IMR-90 (cell line): ENCODE measurements around the gene ABL2. TPM values are rescaled to one million over a fixed set of nuclear protein-coding genes. Genes with fewer than 3 reads are reported as not detected.
A peak's percentile ranks its signal among the peaks of the same experiment; 100 is the strongest.

Source experiments
- ATAC-seq: fragments of 200-7000 bp; cut with Tn5 transposase; 2 replicates; pipeline ENCODE4 v1.9.1; 2020; ENCODE audit warnings: low read depth, mild to moderate bottlenecking, moderate library complexity
- BruUV-seq: library from RNA; stranded (reverse); fragments of 400-500 nt; replicated peaks from 2 replicates; lab custom pipeline; 2021; lab: Mats Ljungman, UMichigan
- CTCF ChIA-PET: fragments of 300-600 bp; formaldehyde crosslinking; extraction: SDS; loops from one replicate; lab custom pipeline; 2021; ENCODE audit warnings: antibody characterized with exemption; lab: Yijun Ruan, JAX
- POLR2A ChIA-PET: fragments of 300-600 bp; sonication (Branson Sonifier 250); formaldehyde crosslinking; loops from one replicate; lab custom pipeline; 2022; ENCODE audit warnings: antibody characterized with exemption; ENCODE audit not compliant: unreplicated experiment; lab: Charles Lee
- DNase-seq: peaks from one replicate; pipeline ENCODE4 v3.0.0; 2013
- H2AFZ ChIP-seq: replicated peaks from 2 replicates; pipeline ENCODE3; 2013; ENCODE audit warnings: low read length, mild to moderate bottlenecking; ENCODE audit not compliant: poor library complexity
- H2AK5ac ChIP-seq: 2 replicates; pipeline ENCODE4 v1.6.1; 2013; ENCODE audit warnings: low read depth, low read length, inconsistent platforms
- H2AK9ac ChIP-seq: replicated peaks from 2 replicates; pipeline ENCODE3; 2013; ENCODE audit warnings: mild to moderate bottlenecking, low read depth, low read length, moderate library complexity; ENCODE audit not compliant: poor library complexity
- H2BK120ac ChIP-seq: 2 replicates; pipeline ENCODE4 v1.6.1; 2013; ENCODE audit warnings: low read depth, low read length, inconsistent platforms
- H2BK15ac ChIP-seq: 3 replicates; pipeline ENCODE4 v1.6.1; 2013; ENCODE audit warnings: low read depth, low read length, inconsistent platforms
- H2BK20ac ChIP-seq: 2 replicates; pipeline ENCODE4 v1.6.1; 2013; ENCODE audit warnings: low read depth, mild to moderate bottlenecking, inconsistent platforms, low read length, moderate library complexity
- H2BK5ac ChIP-seq: 2 replicates; pipeline ENCODE4 v1.6.1; 2013; ENCODE audit warnings: mild to moderate bottlenecking, low read depth, low read length, inconsistent platforms; ENCODE audit not compliant: poor library complexity, severe bottlenecking
- H3K14ac ChIP-seq: replicated peaks from 2 replicates; pipeline ENCODE4 v1.6.1; 2013; ENCODE audit warnings: low read depth, low read length, inconsistent platforms
- H3K18ac ChIP-seq: 2 replicates; pipeline ENCODE4 v1.6.1; 2013; ENCODE audit warnings: low read depth, low read length, control low read depth
- H3K23ac ChIP-seq: 2 replicates; pipeline ENCODE4 v1.6.1; 2013; ENCODE audit warnings: low read depth, low read length, inconsistent platforms
- H3K27ac ChIP-seq: 2 replicates; pipeline ENCODE4 v1.5.1; 2013; ENCODE audit warnings: mild to moderate bottlenecking, control low read depth, low read length; ENCODE audit not compliant: insufficient read depth
- H3K27me3 ChIP-seq: 2 replicates; pipeline ENCODE4 v1.6.1; 2013; ENCODE audit warnings: low read length; ENCODE audit not compliant: control insufficient read depth, insufficient read depth
- H3K36me3 ChIP-seq: 2 replicates; pipeline ENCODE4 v1.6.1; 2013; ENCODE audit warnings: low read length, mixed read lengths; ENCODE audit not compliant: control insufficient read depth, insufficient read depth
- H3K4ac ChIP-seq: 2 replicates; pipeline ENCODE4 v1.6.1; 2013; ENCODE audit warnings: low read depth, low read length, inconsistent platforms
- H3K4me1 ChIP-seq: 2 replicates; pipeline ENCODE4 v1.6.1; 2013; ENCODE audit warnings: low read length, mixed read lengths; ENCODE audit not compliant: control insufficient read depth, insufficient read depth
- H3K4me2 ChIP-seq: 2 replicates; pipeline ENCODE4 v1.6.1; 2013; ENCODE audit warnings: low read depth, mild to moderate bottlenecking, control low read depth, low read length, moderate library complexity
- H3K4me3 ChIP-seq: 2 replicates; pipeline ENCODE4 v1.5.1; 2013; ENCODE audit warnings: low read depth, mild to moderate bottlenecking, control low read depth, low read length, moderate library complexity; ENCODE audit not compliant: insufficient read depth
- H3K56ac ChIP-seq: 2 replicates; pipeline ENCODE4 v1.6.1; 2013; ENCODE audit warnings: low read length, inconsistent platforms; ENCODE audit not compliant: insufficient read depth; ENCODE audit errors: extremely low read depth
- H3K79me1 ChIP-seq, 2 experiments: 2 replicates each; pipeline ENCODE4 v1.6.1; 2013; ENCODE audit warnings: low read length in 2 of 2, inconsistent platforms in 1 of 2, low read depth in 1 of 2
- H3K9ac ChIP-seq: 2 replicates; pipeline ENCODE4 v1.6.1; 2013; ENCODE audit warnings: low read depth, low read length, control low read depth
- H3K9me1 ChIP-seq: 2 replicates; pipeline ENCODE4 v1.6.1; 2013; ENCODE audit warnings: low read length, inconsistent platforms; ENCODE audit not compliant: insufficient read depth
- H3K9me3 ChIP-seq: 2 replicates; pipeline ENCODE4 v1.6.1; 2013; ENCODE audit warnings: low read length; ENCODE audit not compliant: control insufficient read depth, insufficient read depth
- H4K20me1 ChIP-seq: 2 replicates; pipeline ENCODE4 v1.6.1; 2013; ENCODE audit warnings: low read length, inconsistent platforms; ENCODE audit not compliant: insufficient read depth
- H4K5ac ChIP-seq: 2 replicates; pipeline ENCODE4 v1.6.1; 2013; ENCODE audit warnings: mild to moderate bottlenecking, low read depth, low read length, control low read depth
- H4K8ac ChIP-seq, 2 experiments: 2 replicates each; pipeline ENCODE4 v1.6.1; 2013; ENCODE audit warnings: low read depth in 2 of 2, low read length in 2 of 2, control low read depth in 1 of 2, inconsistent platforms in 1 of 2
- H4K91ac ChIP-seq: 2 replicates; pipeline ENCODE4 v1.6.1; 2013; ENCODE audit warnings: low read depth, low read length, inconsistent platforms; ENCODE audit not compliant: insufficient read depth
- BHLHE40 ChIP-seq: fragments of 150-350 bp; IDR thresholded peaks from 2 replicates; pipeline ENCODE4 v1.6.1; 2016; ENCODE audit warnings: mild to moderate bottlenecking, low read depth, low read length
- CEBPB ChIP-seq: IDR thresholded peaks from 2 replicates; pipeline ENCODE4 v1.6.1; 2012; ENCODE audit warnings: low read depth, low read length, improper control_type of control experiment
- CHD1 ChIP-seq: IDR thresholded peaks from 2 replicates; pipeline ENCODE4 v1.6.1; 2012; ENCODE audit warnings: low read depth, low read length, improper control_type of control experiment
- CTCF ChIP-seq: conservative IDR thresholded peaks from 2 replicates; pipeline ENCODE4 v1.5.1; 2012; ENCODE audit warnings: mild to moderate bottlenecking, low read depth, low read length, improper control_type of control experiment
- ELK1 ChIP-seq: fragments of 150-350 bp; IDR thresholded peaks from 2 replicates; pipeline ENCODE4 v1.6.1; 2016; ENCODE audit warnings: low read depth, mild to moderate bottlenecking, low read length, moderate library complexity, borderline replicate concordance
- FOS ChIP-seq: fragments of 150-350 bp; IDR thresholded peaks from 2 replicates; pipeline ENCODE4 v1.6.1; 2016; ENCODE audit warnings: low read depth, low read length
- MAFK ChIP-seq: IDR thresholded peaks from 2 replicates; pipeline ENCODE4 v1.6.1; 2012; ENCODE audit warnings: low read depth, low read length, improper control_type of control experiment
- MAZ ChIP-seq: IDR thresholded peaks from 2 replicates; pipeline ENCODE4 v1.6.1; 2012; ENCODE audit warnings: low read depth, mild to moderate bottlenecking, low read length, improper control_type of control experiment, moderate library complexity, borderline replicate concordance
- MXI1 ChIP-seq: IDR thresholded peaks from 2 replicates; pipeline ENCODE4 v1.6.1; 2012; ENCODE audit warnings: low read depth, mild to moderate bottlenecking, low read length, moderate library complexity, borderline replicate concordance
- NFE2L2 ChIP-seq: fragments of 150-350 bp; IDR thresholded peaks from 2 replicates; pipeline ENCODE4 v1.6.1; 2016; ENCODE audit warnings: low read depth, mild to moderate bottlenecking, low read length
- POLR2A ChIP-seq: IDR thresholded peaks from 2 replicates; pipeline ENCODE4 v1.6.1; 2012; ENCODE audit warnings: mild to moderate bottlenecking, low read depth, low read length
- RAD21 ChIP-seq: IDR thresholded peaks from 2 replicates; pipeline ENCODE4 v1.6.1; 2012; ENCODE audit warnings: low read length, improper control_type of control experiment
- RCOR1 ChIP-seq: IDR thresholded peaks from 2 replicates; pipeline ENCODE4 v1.6.1; 2012; ENCODE audit warnings: mild to moderate bottlenecking, low read length, improper control_type of control experiment; ENCODE audit not compliant: insufficient replicate concordance
- RFX5 ChIP-seq: IDR thresholded peaks from 2 replicates; pipeline ENCODE4 v1.8.0; 2012; ENCODE audit warnings: low read depth, mild to moderate bottlenecking, low read length, moderate library complexity
- SMC3 ChIP-seq: fragments of 150-350 bp; IDR thresholded peaks from 2 replicates; pipeline ENCODE4 v1.6.1; 2016; ENCODE audit warnings: low read depth, mild to moderate bottlenecking, antibody characterized with exemption, low read length, moderate library complexity
- USF2 ChIP-seq: fragments of 150-350 bp; IDR thresholded peaks from 2 replicates; pipeline ENCODE4 v1.6.1; 2017; ENCODE audit warnings: mild to moderate bottlenecking, antibody characterized with exemption, low read length, low read depth
- WGBS, 2 experiments: methylation state at CpG; one replicate each; pipeline versions ENCODE4 v1.1.5 to v1.1.7; 2013; ENCODE audit warnings: missing lambda C conversion rate in 2 of 2; ENCODE audit not compliant: insufficient read length in 1 of 2; ENCODE audit errors: extremely low coverage in 2 of 2; 5-methylcytosine and 5-hydroxymethylcytosine counted together
- dilution Hi-C: fragments of 300-500 bp; cut with HindIII; formaldehyde crosslinking; loops from one replicate; pipeline ENCODE4 v1.14.3; 2018; ENCODE audit warnings: low sequenced_read_pairs; ENCODE audit not compliant: unreplicated experiment
- in situ Hi-C: fragments of 300-500 bp; cut with MboI; formaldehyde crosslinking; loops from 3 replicates; pipeline ENCODE4 v1.14.3; 2019; ENCODE audit warnings: low sequenced_read_pairs, inconsistent platforms, mixed read lengths
- intact Hi-C: fragments of 100-400 bp; cut with micrococcal nuclease; formaldehyde crosslinking; loops from 2 replicates; pipeline ENCODE4 v1.10.0; 2022
- polyA plus RNA-seq, 3 experiments: library from polyadenylated mRNA; depleted of rRNA; stranded (reverse); fragments of >200 nt; gene quantifications; 2 replicates each; pipeline ENCODE4 v1.2.3, GENCODE V29; 2012; ENCODE audit warnings: low replicate concordance in 1 of 3
- total RNA-seq: library from RNA; depleted of rRNA; stranded (reverse); fragments of >200 nt; gene quantifications from 2 replicates; pipeline ENCODE4 v1.2.3, GENCODE V29; 2012

The ABL2 gene
- total and polyA plus RNA-seq, 2 of the 4 experiments (the other 2 are of a cell fraction) = 9.7 to 110 TPM

GRCh38 chr1:179146911-179147310, 82.6 kb downstream of the ABL2 start:
- Histone ChIP-seq H2BK20ac (no peak overlapping the region), H3K14ac (no peak overlapping the region), H3K79me1 (peaks cover 7 to 28% of the 10 kb centered on the region in 2 experiments), H3K4ac (no peak overlapping the region), H3K4me2 (no peak overlapping the region), H2BK15ac (no peak overlapping the region), H3K9ac (no peak overlapping the region), H3K27ac (no peak overlapping the region), H3K36me3 (peaks cover 2% of the 10 kb centered on the region; the same call in 1 of the 2 replicates), H2BK5ac (peak overlapping the region; percentile 62), H2BK120ac (no peak overlapping the region), H4K8ac (no peak overlapping the region), H3K56ac (no peak overlapping the region), H3K9me1 (no peaks in the 10 kb centered on the region), H3K27me3 (no peaks in the 10 kb centered on the region), H2AK9ac (no peak overlapping the region), H3K18ac (peak overlapping the region; percentile 20; the same call in 1 of the 2 replicates), H4K20me1 (no peaks in the 10 kb centered on the region), H4K91ac (no peak overlapping the region), H3K4me1 (peaks cover 3% of the 10 kb centered on the region; the same call in 1 of the 2 replicates), H3K4me3 (no peak overlapping the region), H4K5ac (peak overlapping the region; percentile 30; the same call in 1 of the 2 replicates), H3K23ac (no peak overlapping the region), H2AFZ (no peak overlapping the region), H2AK5ac (no peak overlapping the region), H3K9me3 (no peaks in the 10 kb centered on the region; the same call in 1 of the 2 replicates)
- BruUV-seq = no TSS peak
- no peak for TF ChIP-seq FOS
- TF ChIP-seq MAZ = no peak
- no peak for TF ChIP-seq RCOR1
- no peak for TF ChIP-seq CHD1
- TF ChIP-seq CTCF = no peak
- TF ChIP-seq SMC3 = no peak
- TF ChIP-seq CEBPB = no peak
- TF ChIP-seq RAD21 = no peak
- no peak for TF ChIP-seq RFX5
- no peak for TF ChIP-seq MXI1
- no peak for TF ChIP-seq USF2
- no peak for TF ChIP-seq MAFK
- TF ChIP-seq BHLHE40 = no peak
- TF ChIP-seq POLR2A = no peak
- no peak for TF ChIP-seq NFE2L2
- TF ChIP-seq ELK1 = no peak
- ChIA-PET CTCF (no interaction called here), POLR2A (no interaction called here)
- intact Hi-C loops = no loop called here
- ATAC-seq = no peak
- peak; percentile 61 for DNase-seq
- dilution Hi-C loops = no loop called here
- WGBS, 2 experiments = no CpG with 5 or more reads among the region's 1 CpG
- in situ Hi-C loops = no loop called here
